ENCODE measurements around the gene SLC22A15.

SLC22A15 gene

GRCh38 chr1:116062201-116062600, 85.9 kb downstream of the SLC22A15 start:
- Histone ChIP-seq H3K27ac (ENCODE audit: extremely low read depth, low read depth, low read length) (no peak overlapping the region), H3K4me1 (ENCODE audit: control insufficient read depth, insufficient read depth, low read length) (no peaks in the 10 kb centered on the region), H3K9me3 (ENCODE audit: control insufficient read depth, insufficient read depth, low read depth, low read length) (no peaks in the 10 kb centered on the region), H3K4me3 (ENCODE audit: low read depth, low read length) (no peak overlapping the region), H3K36me3 (ENCODE audit: control insufficient read depth in 2 of 2, insufficient read depth in 1 of 2, low read length in 2 of 2) (peaks cover 0 to 41% of the 10 kb centered on the region in 2 experiments; a peak in 1 of 3 replicates)
- ChIA-PET POLR2A (no interaction called here), CTCF (interaction anchor here (0.6 to 1.6 kb wide), 2 partner anchors 42 to 468 kb away, joined by 3 read pairs; no protein-coding TSS in a partner anchor)
- TF ChIP-seq ZNF2 (tag by site-specific recombination; IDR thresholded peaks at IDR 0.05) (no peak), ZSCAN18 (tag by site-specific recombination; IDR thresholded peaks at IDR 0.05) (no peak), SP7 (tag by site-specific recombination; IDR thresholded peaks at IDR 0.05) (peak; percentile 72)

- no peak for TF ChIP-seq ZNF768 (tag by site-specific recombination; IDR thresholded peaks at IDR 0.05)
- no peak for TF ChIP-seq RBAK (tag by site-specific recombination; IDR thresholded peaks at IDR 0.05)
- TF ChIP-seq ZNF426 (tag by site-specific recombination; IDR thresholded peaks at IDR 0.05) = no peak
- H3K4me1 ChIP-seq (ENCODE audit: control insufficient read depth, insufficient read depth, low read length) = no peaks in the 10 kb centered on the region
- no peak overlapping the region for H3K27ac ChIP-seq (ENCODE audit: extremely low read depth, low read depth, low read length)
- peaks cover 0 to 58% of the 10 kb centered on the region in 2 experiments; a peak in 1 of 3 replicates for H3K36me3 ChIP-seq (ENCODE audit: control insufficient read depth in 2 of 2, insufficient read depth in 1 of 2, low read length in 2 of 2)
- no peaks in the 10 kb centered on the region for H3K9me3 ChIP-seq (ENCODE audit: control insufficient read depth, insufficient read depth, low read depth, low read length)
- POLR2A ChIA-PET = no interaction called here
- CTCF ChIA-PET = interaction anchor here (1.0 kb wide), 1 partner anchor 31 kb away, joined by 3 read pairs; no protein-coding TSS in a partner anchor
- H3K4me3 ChIP-seq (ENCODE audit: low read depth, low read length) = no peak overlapping the region
These were observed 88.3 kb downstream of the SLC22A15 start for GRCh38 chr1:116064616-116065015.

DNA sequence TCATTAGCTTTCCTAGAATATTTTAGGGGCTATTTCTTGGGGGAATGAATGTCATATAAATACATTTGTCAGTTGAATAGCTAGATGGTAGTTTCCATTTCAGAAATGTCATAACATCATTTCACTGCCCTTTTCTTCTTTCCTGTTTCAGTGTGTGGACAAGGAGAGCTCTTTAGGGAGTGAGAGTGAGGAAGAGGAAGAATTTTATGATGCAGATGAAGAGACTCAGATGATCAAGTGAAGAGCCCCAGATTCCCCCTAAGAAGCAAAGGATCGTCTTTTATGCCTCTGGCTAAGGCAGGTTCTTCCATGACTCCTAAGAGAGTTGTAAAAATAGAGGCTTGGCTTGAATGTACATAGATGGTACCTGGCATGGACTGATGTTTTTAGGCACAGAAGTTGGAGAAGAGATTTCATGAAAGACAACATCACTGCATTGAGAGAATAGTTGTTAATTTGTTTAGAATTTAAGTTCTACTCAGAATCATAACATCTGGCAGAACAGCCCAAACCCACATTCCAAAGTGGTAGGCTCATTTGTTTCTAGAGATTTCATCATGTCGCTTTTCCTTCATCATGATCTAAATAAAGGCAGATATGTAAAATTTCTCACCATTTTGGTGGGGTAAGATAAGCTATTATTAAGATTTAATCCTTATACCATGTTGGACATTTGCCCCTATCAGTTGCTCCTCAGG, 90.7 kb downstream of the SLC22A15 start:
- ChIA-PET POLR2A (no interaction called here), CTCF (interaction anchor here (0.6 to 1.1 kb wide), 3 partner anchors 31 to 419 kb away, joined by 3 to 4 read pairs (median 3); no protein-coding TSS in a partner anchor)
- TF ChIP-seq ZNF510 (tag by site-specific recombination; IDR thresholded peaks at IDR 0.05; ENCODE audit: insufficient replicate concordance) (no peak), ZNF16 (tag by site-specific recombination; IDR thresholded peaks at IDR 0.05; ENCODE audit: low read depth) (no peak), ZFP37 (tag by site-specific recombination; IDR thresholded peaks at IDR 0.05) (no peak), ZNF248 (tag by site-specific recombination; IDR thresholded peaks at IDR 0.05) (no peak), SP2 (tag by site-specific recombination; IDR thresholded peaks at IDR 0.05) (no peak), HOXC10 (CRISPR knock-in tag; IDR thresholded peaks at IDR 0.05) (no peak), ZNF837 (tag by site-specific recombination; IDR thresholded peaks at IDR 0.05) (no peak), ZNF843 (tag by site-specific recombination; IDR thresholded peaks at IDR 0.05) (no peak), ZNF514 (tag by site-specific recombination; IDR thresholded peaks at IDR 0.05) (no peak), ZNF175 (tag by site-specific recombination; IDR thresholded peaks at IDR 0.05) (no peak)
- TF ChIP-seq, protein P1, sequence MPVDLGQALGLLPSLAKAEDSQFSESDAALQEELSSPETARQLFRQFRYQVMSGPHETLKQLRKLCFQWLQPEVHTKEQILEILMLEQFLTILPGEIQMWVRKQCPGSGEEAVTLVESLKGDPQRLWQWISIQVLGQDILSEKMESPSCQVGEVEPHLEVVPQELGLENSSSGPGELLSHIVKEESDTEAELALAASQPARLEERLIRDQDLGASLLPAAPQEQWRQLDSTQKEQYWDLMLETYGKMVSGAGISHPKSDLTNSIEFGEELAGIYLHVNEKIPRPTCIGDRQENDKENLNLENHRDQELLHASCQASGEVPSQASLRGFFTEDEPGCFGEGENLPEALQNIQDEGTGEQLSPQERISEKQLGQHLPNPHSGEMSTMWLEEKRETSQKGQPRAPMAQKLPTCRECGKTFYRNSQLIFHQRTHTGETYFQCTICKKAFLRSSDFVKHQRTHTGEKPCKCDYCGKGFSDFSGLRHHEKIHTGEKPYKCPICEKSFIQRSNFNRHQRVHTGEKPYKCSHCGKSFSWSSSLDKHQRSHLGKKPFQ (tag by site-specific recombination; IDR thresholded peaks at IDR 0.05) = no peak
- TF ChIP-seq, protein P2, sequence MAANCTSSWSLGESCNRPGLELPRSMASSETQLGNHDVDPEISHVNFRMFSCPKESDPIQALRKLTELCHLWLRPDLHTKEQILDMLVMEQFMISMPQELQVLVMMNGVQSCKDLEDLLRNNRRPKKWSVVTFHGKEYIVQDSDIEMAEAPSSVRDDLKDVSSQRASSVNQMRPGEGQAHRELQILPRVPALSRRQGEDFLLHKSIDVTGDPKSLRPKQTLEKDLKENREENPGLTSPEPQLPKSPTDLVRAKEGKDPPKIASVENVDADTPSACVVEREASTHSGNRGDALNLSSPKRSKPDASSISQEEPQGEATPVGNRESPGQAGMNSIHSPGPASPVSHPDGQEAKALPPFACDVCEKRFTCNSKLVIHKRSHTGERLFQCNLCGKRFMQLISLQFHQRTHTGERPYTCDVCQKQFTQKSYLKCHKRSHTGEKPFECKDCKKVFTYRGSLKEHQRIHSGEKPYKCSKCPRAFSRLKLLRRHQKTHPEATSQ (tag by site-specific recombination; IDR thresholded peaks at IDR 0.05) = no peak
- H3K4me1 ChIP-seq (ENCODE audit: control insufficient read depth, insufficient read depth, low read length) = no peaks in the 10 kb centered on the region
- H3K4me3 ChIP-seq (ENCODE audit: low read depth, low read length) = no peak overlapping the region
- H3K9me3 ChIP-seq (ENCODE audit: control insufficient read depth, insufficient read depth, low read depth, low read length) = no peaks in the 10 kb centered on the region
- no peak overlapping the region for H3K27ac ChIP-seq (ENCODE audit: extremely low read depth, low read depth, low read length)
- H3K36me3 ChIP-seq (ENCODE audit: control insufficient read depth in 2 of 2, insufficient read depth in 1 of 2, low read length in 2 of 2) = peaks cover 0 to 58% of the 10 kb centered on the region in 2 experiments; a peak in 1 of 3 replicates
